ENCODE results near the gene B3GNT5.

The B3GNT5 gene

GRCh38 chr3:183288117-183288516 is 35.1 kb downstream of the B3GNT5 start:
- TF ChIP-seq USF1 (IDR thresholded peaks at IDR 0.05) = no peak
- no peak for TF ChIP-seq FOXM1 (IDR thresholded peaks at IDR 0.05; ENCODE audit: borderline replicate concordance, low read depth)
- TF ChIP-seq NFIC (IDR thresholded peaks at IDR 0.05) = no peak
- no peak for TF ChIP-seq CEBPB (IDR thresholded peaks at IDR 0.05)
- no peak for TF ChIP-seq REST (IDR thresholded peaks at IDR 0.05; ENCODE audit: low read depth)
- no peak for TF ChIP-seq MAX (IDR thresholded peaks at IDR 0.05)
- no peak for TF ChIP-seq EP300 (IDR thresholded peaks at IDR 0.05; ENCODE audit: borderline replicate concordance)
- TF ChIP-seq TCF12 (IDR thresholded peaks at IDR 0.05; ENCODE audit: low read depth) = no peak
- no peak for TF ChIP-seq TAF1 (IDR thresholded peaks at IDR 0.05; ENCODE audit: low read depth)
- no peak for TF ChIP-seq EGR1 (IDR thresholded peaks at IDR 0.05)

- TF ChIP-seq EP300 (IDR thresholded peaks at IDR 0.05; ENCODE audit: borderline replicate concordance) (no peak), CREB1 (IDR thresholded peaks at IDR 0.05; ENCODE audit: low read depth) (no peak), MAX (IDR thresholded peaks at IDR 0.05) (no peak), NFIC (IDR thresholded peaks at IDR 0.05) (no peak), CEBPB (IDR thresholded peaks at IDR 0.05) (no peak), FOXM1 (IDR thresholded peaks at IDR 0.05; ENCODE audit: borderline replicate concordance, low read depth) (no peak), REST (IDR thresholded peaks at IDR 0.05; ENCODE audit: low read depth) (no peak), TEAD4 (IDR thresholded peaks at IDR 0.05) (no peak), EGR1 (IDR thresholded peaks at IDR 0.05) (no peak)
Measured at GRCh38 chr3:183290216-183290615, 37.2 kb downstream of the B3GNT5 start.

GRCh38 chr3:183291497-183292031 is 38.5 kb downstream of the B3GNT5 start:
- TF ChIP-seq TAF1 (IDR thresholded peaks at IDR 0.05; ENCODE audit: low read depth) (no peak), NFIC (IDR thresholded peaks at IDR 0.05) (no peak), CREB1 (IDR thresholded peaks at IDR 0.05; ENCODE audit: low read depth) (no peak), TEAD4 (IDR thresholded peaks at IDR 0.05) (no peak), MAX (IDR thresholded peaks at IDR 0.05) (no peak), TCF12 (IDR thresholded peaks at IDR 0.05; ENCODE audit: low read depth) (no peak), EP300 (IDR thresholded peaks at IDR 0.05; ENCODE audit: borderline replicate concordance) (no peak), FOXM1 (IDR thresholded peaks at IDR 0.05; ENCODE audit: borderline replicate concordance, low read depth) (no peak), YY1 (IDR thresholded peaks at IDR 0.05; ENCODE audit: low read depth) (no peak), CEBPB (IDR thresholded peaks at IDR 0.05) (no peak), RAD21 (IDR thresholded peaks at IDR 0.05; ENCODE audit: low read depth) (no peak), REST (IDR thresholded peaks at IDR 0.05; ENCODE audit: low read depth) (no peak), EGR1 (IDR thresholded peaks at IDR 0.05) (no peak), USF1 (IDR thresholded peaks at IDR 0.05) (no peak), ZBTB7A (IDR thresholded peaks at IDR 0.05; ENCODE audit: low read depth) (no peak)

- TF ChIP-seq TAF1 (IDR thresholded peaks at IDR 0.05; ENCODE audit: low read depth) (no peak), YY1 (IDR thresholded peaks at IDR 0.05; ENCODE audit: low read depth) (no peak), FOXM1 (IDR thresholded peaks at IDR 0.05; ENCODE audit: borderline replicate concordance, low read depth) (no peak), USF1 (IDR thresholded peaks at IDR 0.05) (no peak), EP300 (IDR thresholded peaks at IDR 0.05; ENCODE audit: borderline replicate concordance) (no peak), ZBTB7A (IDR thresholded peaks at IDR 0.05; ENCODE audit: low read depth) (no peak), MAX (IDR thresholded peaks at IDR 0.05) (no peak), REST (IDR thresholded peaks at IDR 0.05; ENCODE audit: low read depth) (no peak), TCF12 (IDR thresholded peaks at IDR 0.05; ENCODE audit: low read depth) (no peak)
Measured at GRCh38 chr3:183293966-183294365, 40.9 kb downstream of the B3GNT5 start.

All from Ishikawa (cell line).